Upper lobe of right lung (tissue), 1 donor: ENCODE measurements around the gene EXOC4. TPM values are rescaled to one million over a fixed set of nuclear protein-coding genes. Genes with fewer than 3 reads are reported as not detected.

ENCODE experiments used
- ATAC-seq: fragments of 200-7000 bp; cut with Tn5 transposase; one replicate; pipeline ENCODE4 v1.9.1; 2020; ENCODE audit warnings: mild to moderate bottlenecking, moderate library complexity
- DNase-seq: peaks from one replicate; pipeline ENCODE4 v3.0.0-alpha.2; 2020
- H3K27ac ChIP-seq: fragments of 200-600 bp; one replicate; pipeline ENCODE4 v1.8.0; 2022
- H3K27me3 ChIP-seq: fragments of 200-600 bp; one replicate; pipeline ENCODE4 v1.8.0; 2022; ENCODE audit warnings: mild to moderate bottlenecking
- H3K36me3 ChIP-seq: fragments of 200-600 bp; one replicate; pipeline ENCODE4 v1.8.0; 2022
- H3K4me1 ChIP-seq: fragments of 200-600 bp; one replicate; pipeline ENCODE4 v1.8.0; 2022
- H3K4me3 ChIP-seq: fragments of 200-600 bp; one replicate; pipeline ENCODE4 v1.8.0; 2022; ENCODE audit warnings: mild to moderate bottlenecking
- H3K9me3 ChIP-seq: fragments of 200-600 bp; one replicate; pipeline ENCODE4 v1.8.0; 2022
- intact Hi-C: fragments of 100-400 bp; cut with DNase I; formaldehyde crosslinking; loops from one replicate; pipeline ENCODE4 v1.11.0; 2022
- total RNA-seq: library from RNA; stranded (reverse); fragmentation: NEBNext Ultra II Directional; extraction: Animal tissue kit (Norgen Biotek cat#: 25700); gene quantifications from one replicate; pipeline ENCODE4 v1.2.1, GENCODE V29; 2021
- TF ChIP-seq, protein P1 (sequence below): fragments of 200-600 bp; IDR thresholded peaks from one replicate; pipeline ENCODE4 v1.8.0; 2022; ENCODE audit warnings: antibody characterized with exemption
- donor health status: DM: no; HTN: yes; CAD: no; lungs with severe emphysema.

EXOC4 gene
- total RNA-seq, 1 donor from 2014 or later, result 73.5 TPM

GRCh38 chr7:134042307-134042706 lies 789.4 kb downstream of the EXOC4 start:
- H3K4me1 ChIP-seq, result no peaks in the 10 kb centered on the region
- no peak for ATAC-seq
- DNase-seq, result no peak
- H3K36me3 ChIP-seq, result no peaks in the 10 kb centered on the region
- no peak overlapping the region for H3K4me3 ChIP-seq
- H3K9me3 ChIP-seq, result no peaks in the 10 kb centered on the region
- TF ChIP-seq, protein P1, sequence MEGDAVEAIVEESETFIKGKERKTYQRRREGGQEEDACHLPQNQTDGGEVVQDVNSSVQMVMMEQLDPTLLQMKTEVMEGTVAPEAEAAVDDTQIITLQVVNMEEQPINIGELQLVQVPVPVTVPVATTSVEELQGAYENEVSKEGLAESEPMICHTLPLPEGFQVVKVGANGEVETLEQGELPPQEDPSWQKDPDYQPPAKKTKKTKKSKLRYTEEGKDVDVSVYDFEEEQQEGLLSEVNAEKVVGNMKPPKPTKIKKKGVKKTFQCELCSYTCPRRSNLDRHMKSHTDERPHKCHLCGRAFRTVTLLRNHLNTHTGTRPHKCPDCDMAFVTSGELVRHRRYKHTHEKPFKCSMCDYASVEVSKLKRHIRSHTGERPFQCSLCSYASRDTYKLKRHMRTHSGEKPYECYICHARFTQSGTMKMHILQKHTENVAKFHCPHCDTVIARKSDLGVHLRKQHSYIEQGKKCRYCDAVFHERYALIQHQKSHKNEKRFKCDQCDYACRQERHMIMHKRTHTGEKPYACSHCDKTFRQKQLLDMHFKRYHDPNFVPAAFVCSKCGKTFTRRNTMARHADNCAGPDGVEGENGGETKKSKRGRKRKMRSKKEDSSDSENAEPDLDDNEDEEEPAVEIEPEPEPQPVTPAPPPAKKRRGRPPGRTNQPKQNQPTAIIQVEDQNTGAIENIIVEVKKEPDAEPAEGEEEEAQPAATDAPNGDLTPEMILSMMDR, result no peak
- intact Hi-C loops, result no loop called here
- no peak overlapping the region for H3K27ac ChIP-seq
- no peaks in the 10 kb centered on the region for H3K27me3 ChIP-seq

DNA sequence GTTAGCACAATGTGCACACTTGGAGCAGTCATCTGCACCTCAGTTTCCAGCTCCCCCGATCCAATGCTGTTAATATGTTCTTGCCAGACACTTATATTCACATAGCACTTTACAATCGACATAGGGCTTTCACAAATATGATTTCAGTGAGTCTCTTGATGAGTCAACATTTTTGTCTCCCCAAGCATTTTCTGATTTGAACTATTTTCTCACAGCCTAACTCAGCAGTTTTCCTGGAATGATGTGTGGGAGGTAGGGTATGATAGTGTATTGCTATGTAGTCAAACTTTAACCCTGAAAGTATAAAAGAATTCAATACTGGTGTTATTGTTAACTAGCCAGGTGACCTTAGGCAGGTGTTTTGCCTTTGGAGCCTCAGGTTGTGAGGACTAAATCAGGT lies 791.8 kb downstream of the EXOC4 start:
- H3K27ac ChIP-seq, result no peak overlapping the region
- H3K27me3 ChIP-seq, result no peaks in the 10 kb centered on the region
- DNase-seq, result no peak
- ATAC-seq, result no peak
- intact Hi-C loops, result no loop called here
- TF ChIP-seq, protein P1, result no peak
- H3K4me3 ChIP-seq, result no peak overlapping the region
- H3K4me1 ChIP-seq, result no peaks in the 10 kb centered on the region
- H3K36me3 ChIP-seq, result no peaks in the 10 kb centered on the region
- no peaks in the 10 kb centered on the region for H3K9me3 ChIP-seq

GRCh38 chr7:134045716-134046115 lies 792.8 kb downstream of the EXOC4 start:
- no peaks in the 10 kb centered on the region for H3K36me3 ChIP-seq
- intact Hi-C loops, result no loop called here
- no peaks in the 10 kb centered on the region for H3K4me1 ChIP-seq
- TF ChIP-seq, protein P1, result no peak
- no peaks in the 10 kb centered on the region for H3K27me3 ChIP-seq
- H3K9me3 ChIP-seq, result no peaks in the 10 kb centered on the region
- no peak overlapping the region for H3K27ac ChIP-seq
- ATAC-seq (no peak), DNase-seq (no peak)
- H3K4me3 ChIP-seq, result no peak overlapping the region

DNA sequence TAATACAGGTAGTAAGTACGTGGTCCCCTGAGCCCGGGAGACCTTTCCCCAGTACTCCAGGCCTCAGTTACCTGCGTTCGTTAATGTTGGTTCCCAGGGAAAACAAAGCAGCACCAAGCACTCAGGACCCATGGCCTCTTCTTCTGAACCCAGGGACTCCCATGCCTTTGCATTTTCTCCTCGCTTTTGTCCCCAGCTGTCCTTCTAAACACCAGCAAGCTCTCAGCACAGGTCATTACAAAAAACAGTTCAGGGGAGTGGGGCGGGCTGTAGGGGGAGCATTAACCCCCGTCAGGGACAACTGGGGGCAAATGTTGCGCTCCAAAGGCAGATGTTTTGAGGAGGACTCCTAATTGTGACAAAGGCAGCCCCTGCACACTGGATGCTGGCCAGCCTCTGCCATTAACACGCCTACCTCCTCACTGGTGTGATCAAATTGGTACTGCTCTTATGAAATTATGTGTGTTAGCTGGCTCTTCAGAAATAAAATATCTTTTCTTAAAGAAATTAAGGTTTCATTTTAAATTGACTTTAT lies 793.8 kb downstream of the EXOC4 start:
- DNase-seq (no peak), ATAC-seq (no peak)
- no peaks in the 10 kb centered on the region for H3K27me3 ChIP-seq
- H3K9me3 ChIP-seq, result no peaks in the 10 kb centered on the region
- intact Hi-C loops, result no loop called here
- TF ChIP-seq, protein P1, result no peak
- H3K36me3 ChIP-seq, result no peaks in the 10 kb centered on the region
- no peak overlapping the region for H3K4me3 ChIP-seq
- no peaks in the 10 kb centered on the region for H3K4me1 ChIP-seq
- no peak overlapping the region for H3K27ac ChIP-seq

DNA sequence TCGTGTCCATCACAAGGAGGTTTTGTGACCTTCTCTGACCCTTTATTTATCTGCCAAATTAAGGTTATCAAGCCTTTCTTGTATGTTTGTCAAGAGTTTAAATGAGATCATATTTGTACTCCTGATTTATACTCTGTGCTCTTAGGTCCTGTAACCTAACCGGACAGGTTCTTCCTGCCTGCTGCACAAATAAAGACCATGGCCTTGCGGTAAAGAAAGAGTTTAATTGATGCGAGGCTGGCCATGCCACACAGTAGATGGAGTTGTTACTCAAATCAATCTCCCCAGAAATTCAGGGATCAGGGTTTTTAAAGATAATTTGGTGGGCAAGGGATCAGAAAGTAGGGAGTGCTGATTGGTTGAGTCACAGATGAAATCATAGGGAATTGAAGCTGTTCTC lies 794.8 kb downstream of the EXOC4 start:
- Histone ChIP-seq H3K27me3 (no peaks in the 10 kb centered on the region), H3K4me3 (no peak overlapping the region), H3K27ac (no peak overlapping the region), H3K9me3 (no peaks in the 10 kb centered on the region), H3K36me3 (no peaks in the 10 kb centered on the region), H3K4me1 (no peaks in the 10 kb centered on the region)
- intact Hi-C loops, result no loop called here
- TF ChIP-seq, protein P1, result no peak
- ATAC-seq (no peak), DNase-seq (no peak)

GRCh38 chr7:134048166-134048565 lies 795.3 kb downstream of the EXOC4 start:
- DNase-seq (no peak), ATAC-seq (no peak)
- TF ChIP-seq, protein P1, result no peak
- Histone ChIP-seq H3K27me3 (no peaks in the 10 kb centered on the region), H3K4me1 (no peaks in the 10 kb centered on the region), H3K36me3 (no peaks in the 10 kb centered on the region), H3K27ac (no peak overlapping the region), H3K9me3 (no peaks in the 10 kb centered on the region), H3K4me3 (no peak overlapping the region)
- intact Hi-C loops, result no loop called here
